Erythroblast (primary cell): Measurements from ENCODE around the gene C9orf78.

Experiments used
- GATA1 ChIP-seq: IDR thresholded peaks from 2 replicates; pipeline ENCODE4 v1.6.1; 2011; ENCODE audit warnings: low read depth, mild to moderate bottlenecking, control low read depth, low read length, moderate library complexity
- POLR2A ChIP-seq: IDR thresholded peaks from 2 replicates; pipeline ENCODE4 v1.6.1; 2011; ENCODE audit warnings: mild to moderate bottlenecking, low read length

DNA sequence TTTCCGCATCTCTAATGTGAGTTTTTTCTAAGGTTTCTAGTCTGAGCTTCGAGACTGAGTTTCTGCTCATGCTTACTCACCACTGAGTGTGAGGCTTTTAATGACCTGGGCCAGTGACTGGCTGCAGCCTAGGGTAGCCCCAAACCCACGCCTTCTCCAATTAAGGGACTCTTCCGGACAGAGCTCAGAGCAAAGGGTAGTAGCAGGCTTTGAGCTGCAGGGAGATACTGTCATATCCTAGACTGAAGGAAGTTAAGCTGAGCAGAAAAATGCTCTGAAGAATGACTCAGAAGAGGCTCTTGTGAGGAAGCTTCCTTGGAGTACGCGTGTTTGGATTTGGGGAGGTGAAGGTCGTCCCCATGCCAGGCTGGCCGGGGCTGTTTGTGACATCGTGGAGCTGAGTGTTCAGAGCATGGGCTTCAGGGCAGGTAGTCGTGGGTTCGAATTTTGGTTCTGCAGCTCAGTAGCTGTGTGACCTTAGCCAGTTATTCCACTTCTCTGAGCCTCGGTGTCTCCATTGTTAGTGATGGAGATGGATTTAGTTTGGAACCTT is 3.7 kb upstream of the C9orf78 start:
- no peak for TF ChIP-seq POLR2A
- no peak for TF ChIP-seq GATA1
